ENCODE data around the gene IBA57. TPM values are rescaled to one million over a fixed set of nuclear protein-coding genes. Genes with fewer than 3 reads are reported as not detected.

The IBA57 gene
- total and polyA plus RNA-seq, 2 of the 8 experiments (the other 6 are each of a cell fraction or from before 2014, with no cell fraction given), result 2.6 to 5.9 TPM

DNA sequence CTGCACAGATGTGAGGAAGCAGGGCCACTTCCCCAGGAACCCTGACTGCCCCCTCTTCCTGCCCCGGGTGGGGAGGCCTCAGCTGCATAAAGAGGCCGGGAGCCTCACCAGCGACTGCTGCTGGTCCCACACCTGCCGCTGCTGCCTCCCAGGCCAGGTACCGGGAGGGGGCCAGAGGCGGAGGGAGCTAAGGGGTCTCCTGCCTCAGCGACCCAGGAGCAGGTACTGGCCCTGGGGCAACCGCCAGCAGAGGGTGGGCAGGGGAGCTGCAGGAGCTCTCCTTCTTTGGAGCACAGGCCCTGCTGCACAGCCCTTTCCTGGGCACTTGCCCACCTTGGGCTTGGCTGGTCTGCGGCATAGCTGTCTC is 9.1 kb upstream of the IBA57 start:
- no peak overlapping the region for H4K91ac ChIP-seq (replicated peaks; ENCODE audit: insufficient read length, low read length)
- peaks cover 0 to 5% (median 0%) of the 10 kb centered on the region in 4 experiments; a peak in 4 of 7 replicates for H3K27me3 ChIP-seq (replicated peaks in 1 of 4; ENCODE audit: control insufficient read depth in 3 of 4, extremely low read depth in 1 of 4, insufficient read depth in 3 of 4, low read length in 3 of 4)
- H3K4me3 ChIP-seq (ENCODE audit: extremely low read depth in 1 of 4, insufficient read depth in 2 of 4, low read depth in 3 of 4, low read length in 4 of 4), result no peak overlapping the region
- H4K8ac ChIP-seq (ENCODE audit: extremely low read depth, insufficient read depth, low read length), result peak overlapping the region; percentile 25; the same call in 1 of the 2 replicates
- H3K14ac ChIP-seq (ENCODE audit: insufficient read length), result no peak overlapping the region
- 0 out of 2 replicates have a peak, but pooled peaks cover 2% of the 10 kb centered on the region for H3K79me1 ChIP-seq (ENCODE audit: low read depth, low read length)
- no peaks in the 10 kb centered on the region for H3K36me3 ChIP-seq (ENCODE audit: control insufficient read depth in 2 of 4, insufficient read depth in 4 of 4, low read length in 3 of 4)
- ChIA-PET CTCF (ENCODE audit: partially characterized antibody) (interaction anchor here (0.6 to 0.8 kb wide), 2 partner anchors 34 to 153 kb away, joined by 3 to 4 read pairs; no protein-coding TSS in a partner anchor), POLR2A (ENCODE audit: partially characterized antibody) (interaction anchor here (1.1 to 2.0 kb wide), 2 partner anchors 10 to 57 kb away, joined by 3 to 10 read pairs; partner anchors contain the start of gene IBA57)
- H2BK15ac ChIP-seq (ENCODE audit: low read length), result no peak overlapping the region
- H3K23me2 ChIP-seq (ENCODE audit: low read depth, low read length), result no peaks in the 10 kb centered on the region
- no peak overlapping the region for H4K5ac ChIP-seq (ENCODE audit: insufficient read length, low read depth, low read length)
- H3K56ac ChIP-seq (replicated peaks; ENCODE audit: insufficient read length, low read depth, low read length), result no peak overlapping the region
- H2BK120ac ChIP-seq (replicated peaks; ENCODE audit: low read depth, low read length), result no peak overlapping the region
- no peak overlapping the region for H2AFZ ChIP-seq (ENCODE audit: low read length)
- H2BK12ac ChIP-seq (ENCODE audit: low read depth, low read length), result no peak overlapping the region
- no peaks in the 10 kb centered on the region for H3K9me3 ChIP-seq (ENCODE audit: insufficient read depth in 2 of 2, low read depth in 1 of 2, low read length in 1 of 2)
- no peak overlapping the region for H2AK5ac ChIP-seq (ENCODE audit: low read depth, low read length)
- no peak overlapping the region for H3K4ac ChIP-seq (replicated peaks; ENCODE audit: insufficient read length, low read depth, low read length)
- no peak overlapping the region for H3K9ac ChIP-seq (replicated peaks in 1 of 4; ENCODE audit: extremely low read depth in 1 of 4, low read depth in 3 of 4, low read length in 3 of 4)
- no peak overlapping the region for H3K4me2 ChIP-seq (ENCODE audit: insufficient read depth in 1 of 2, low read depth in 2 of 2, low read length in 2 of 2)
- no peak overlapping the region for H2BK5ac ChIP-seq (ENCODE audit: low read depth, low read length)
- H3K18ac ChIP-seq (ENCODE audit: extremely low read depth, low read length), result no peak overlapping the region
- H2BK20ac ChIP-seq (ENCODE audit: low read length), result no peak overlapping the region
- H3K4me1 ChIP-seq (replicated peaks in 1 of 4; ENCODE audit: control insufficient read depth in 3 of 4, insufficient read depth in 4 of 4, low read length in 3 of 4), result no peaks in the 10 kb centered on the region; a peak in 1 of 7 replicates
- 79% methylated on average over 9 of the region's 9 CpGs; no CpG with 5 or more reads in 1 of the 2 experiments for WGBS, 2 experiments (ENCODE audit: extremely low coverage in 1 of 2, insufficient coverage in 1 of 2, insufficient read length in 1 of 2, insufficient replicate concordance in 2 of 2, low coverage in 1 of 2, low lambda C conversion rate in 2 of 2, missing lambda C conversion rate in 1 of 2)
- H3K23ac ChIP-seq (ENCODE audit: insufficient read length), result no peak overlapping the region
- no peak for FAIRE-seq
- H3K79me2 ChIP-seq (ENCODE audit: control insufficient read depth in 1 of 2, insufficient read depth in 2 of 2, low read length in 2 of 2), result no peaks in the 10 kb centered on the region
- no peak for DNase-seq (ENCODE audit: low read depth in 1 of 2, low spot score in 2 of 2)
- H4K20me1 ChIP-seq (replicated peaks in 1 of 2; ENCODE audit: control insufficient read depth in 1 of 2, insufficient read depth in 2 of 2, low read length in 2 of 2), result peaks cover 1 to 4% of the 10 kb centered on the region in 2 experiments
- no peak overlapping the region for H3K27ac ChIP-seq (ENCODE audit: low read depth, low read length)
- TF ChIP-seq SP1 (IDR thresholded peaks at IDR 0.05; ENCODE audit: low read depth, low read length), result no peak
- TF ChIP-seq RXRA (IDR thresholded peaks at IDR 0.05; ENCODE audit: insufficient read depth, low read depth, low read length), result no peak
- TF ChIP-seq KDM5A (IDR thresholded peaks at IDR 0.05; ENCODE audit: low read length), result no peak
- TF ChIP-seq BRCA1 (IDR thresholded peaks at IDR 0.05; ENCODE audit: low read depth, low read length), result no peak
- no peak for TF ChIP-seq NRF1 (IDR thresholded peaks at IDR 0.05; ENCODE audit: low read depth, low read length)
- TF ChIP-seq BCL11A (IDR thresholded peaks at IDR 0.05; ENCODE audit: low read depth in 2 of 2, low read length in 2 of 2), result no peak
- TF ChIP-seq ASH2L (IDR thresholded peaks at IDR 0.05; ENCODE audit: low read length), result no peak
- no peak for TF ChIP-seq SAP30 (IDR thresholded peaks at IDR 0.05; ENCODE audit: insufficient read depth, insufficient replicate concordance, low read length)
- no peak for TF ChIP-seq CTBP2 (IDR thresholded peaks at IDR 0.05; ENCODE audit: borderline replicate concordance, insufficient read depth, insufficient read length, low read length)
- no peak for TF ChIP-seq RFX5 (IDR thresholded peaks at IDR 0.05; ENCODE audit: borderline replicate concordance, low read depth, low read length)
